Naive B cell (primary cell): Measurements from ENCODE around the gene TEX52. TPM values are rescaled to one million over a fixed set of nuclear protein-coding genes. Genes with fewer than 3 reads are reported as not detected.

Experiments
- polyA plus RNA-seq, 6 donors: library from polyadenylated mRNA; unstranded; fragments of 300-500 nt; fragmentation: Illumina TruSeq; gene quantifications; one replicate each; pipeline ENCODE4 v1.2.3, GENCODE V29; 2021; ENCODE audit warnings: low read depth in 6 of 6

The TEX52 gene
- polyA plus RNA-seq, 6 donors from 2014 or later = not detected

Other genes starting within 250 kb of the TEX52 start
- 10 to 100 TPM; 29.4 to 40.7 (median 37.4) TPM for gene FKBP4, start 62.1 kb downstream of the TEX52 start, polyA plus RNA-seq
- 100 to 1,000 TPM in 2 of 6 donors, 10 to 100 TPM in 4; 66.7 to 108 (median 74.7) TPM for gene ITFG2, start 44.4 kb downstream of the TEX52 start, polyA plus RNA-seq
- 1 to 10 TPM in 4 of 6 donors, under 1 TPM in 2; 0.47 to 1.9 (median 1.1) TPM for gene NRIP2, start 22.0 kb downstream of the TEX52 start, polyA plus RNA-seq
- gene FOXM1, start 20.1 kb upstream of the TEX52 start, polyA plus RNA-seq = under 1 TPM in 1 of 6 donors, not detected in 5; 0.08 TPM
- 10 to 100 TPM; 40.0 to 92.1 (median 50.8) TPM for gene RHNO1, start 20.2 kb upstream of the TEX52 start, polyA plus RNA-seq
- gene TULP3, start 33.9 kb upstream of the TEX52 start, polyA plus RNA-seq = 10 to 100 TPM in 1 of 6 donors, 1 to 10 TPM in 4, under 1 TPM in 1; 0.83 to 11.2 (median 9.0) TPM
- not detected for gene TEAD4, start 102.4 kb upstream of the TEX52 start, polyA plus RNA-seq
- under 1 TPM in 4 of 6 donors, not detected in 2; 0.26 to 0.49 (median 0.41) TPM for gene TSPAN9, start 220.3 kb upstream of the TEX52 start, polyA plus RNA-seq